Ammon's horn (tissue), 1 donor: ENCODE results near the gene SLC16A5.
"Not testable (repeated sequence)": the region's sequence is repeated elsewhere in the genome, so short reads cannot be mapped to it uniquely, and the experiment has no call there.

Experiments used
- DNase-seq: peaks from one replicate; pipeline ENCODE4 v3.0.0-alpha.2; 2016; ENCODE audit warnings: low spot score

SLC16A5 gene

GRCh38 chr17:75064040-75064439 is 23.7 kb upstream of the SLC16A5 start:
- no peak for DNase-seq

- DNase-seq: no peak
These were observed 23.3 kb upstream of the SLC16A5 start for GRCh38 chr17:75064460-75064859.

- DNase-seq: no peak
These were observed 22.7 kb upstream of the SLC16A5 start for GRCh38 chr17:75064867-75065561.

GRCh38 chr17:75065562-75066151 is 22.1 kb upstream of the SLC16A5 start:
- no peak for DNase-seq

DNA sequence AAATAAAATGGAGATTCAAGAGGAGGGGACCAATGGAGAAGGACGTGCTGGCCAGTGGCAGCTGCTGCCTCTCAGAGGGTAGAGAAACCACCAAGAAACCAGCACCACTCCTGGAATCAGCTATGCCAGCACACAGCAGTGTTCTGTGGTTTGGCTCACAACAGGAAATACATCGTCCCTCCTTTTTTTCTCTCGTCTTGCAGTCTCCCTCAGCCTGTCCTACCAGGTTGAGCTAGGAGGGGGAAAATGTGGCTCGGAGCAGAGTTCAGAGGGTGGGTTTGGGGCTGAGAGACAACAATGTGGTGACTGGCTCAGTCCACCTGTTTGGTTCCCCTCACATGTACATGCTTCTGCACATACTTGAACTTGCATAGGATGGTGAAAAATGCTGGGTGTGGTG is 19.9 kb upstream of the SLC16A5 start:
- DNase-seq: no peak

- no peak for DNase-seq
These were observed 19.0 kb upstream of the SLC16A5 start for GRCh38 chr17:75068750-75069149.

DNA sequence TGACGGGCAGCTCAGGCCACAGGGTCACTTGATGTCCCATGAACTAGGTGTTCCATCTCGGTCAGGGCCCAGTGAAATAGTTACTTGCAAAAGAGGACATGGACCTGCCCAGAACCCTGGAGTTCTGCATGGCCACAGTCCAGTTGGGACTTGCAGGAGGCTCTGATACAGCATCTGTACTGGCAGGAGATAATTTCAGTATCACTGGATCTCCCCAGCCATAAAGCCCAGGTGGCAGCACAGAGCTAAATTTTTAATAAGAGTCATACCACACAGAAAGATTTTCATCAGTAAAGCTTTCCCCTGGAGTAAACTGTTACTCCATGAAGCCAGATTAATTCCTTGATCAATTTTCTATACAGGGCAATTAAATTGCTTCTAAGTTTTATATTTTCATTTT is 18.0 kb upstream of the SLC16A5 start:
- no peak for DNase-seq

DNA sequence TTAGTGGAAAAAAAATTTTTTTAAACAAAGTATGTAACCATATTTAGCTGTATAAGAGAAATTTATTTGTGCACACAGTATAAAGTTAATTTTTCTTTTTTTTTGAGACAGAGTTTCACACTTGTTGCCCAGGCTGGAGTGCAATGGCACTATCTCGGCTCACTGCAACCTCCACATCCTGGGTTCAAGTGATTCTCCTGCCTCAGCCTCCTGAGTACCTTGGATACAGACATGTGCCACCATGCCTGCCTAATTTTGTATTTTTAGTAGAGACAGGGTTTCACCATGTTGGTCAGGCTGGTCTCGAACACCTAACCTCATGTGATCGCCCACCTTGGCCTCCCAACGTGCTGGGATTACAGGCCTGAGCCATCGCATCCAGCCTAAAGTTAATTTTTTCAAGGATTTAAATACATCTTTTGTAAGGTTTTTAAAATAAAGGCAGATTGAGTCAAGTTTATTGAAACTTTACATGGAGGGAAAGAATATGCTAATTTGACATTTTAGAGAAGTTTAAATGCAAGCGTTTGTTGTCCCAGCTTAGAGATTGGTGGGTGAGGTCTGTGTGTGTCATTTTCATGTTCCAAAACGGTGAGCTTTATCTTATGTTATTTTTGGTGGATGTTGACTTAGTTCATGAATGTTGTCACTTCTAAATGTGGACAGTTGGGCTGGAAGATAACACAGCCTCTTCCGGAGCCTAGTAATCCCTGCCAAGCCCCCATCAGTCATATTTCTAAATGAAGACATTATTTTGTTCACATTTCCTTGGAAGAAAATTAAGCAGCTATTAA is 16.1 kb upstream of the SLC16A5 start:
- not testable (repeated sequence) for DNase-seq

DNA sequence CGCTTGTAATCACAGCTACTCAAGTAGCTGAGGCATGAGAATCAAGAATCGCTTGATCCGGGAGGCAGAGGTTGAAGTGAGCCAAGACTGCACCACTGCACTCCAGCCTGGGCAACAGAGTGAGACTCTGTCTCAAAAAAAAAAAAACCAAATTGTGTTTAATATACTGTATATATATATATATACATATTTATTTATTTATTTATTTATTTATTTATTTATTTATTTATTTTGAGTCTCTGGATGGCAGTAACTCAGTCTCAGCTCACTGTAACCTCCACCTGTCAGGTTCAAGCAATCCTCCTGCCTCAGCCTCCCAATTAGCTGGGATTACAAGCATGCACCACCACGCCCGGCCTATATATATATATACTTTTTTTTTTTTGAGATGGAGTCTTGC is 14.8 kb upstream of the SLC16A5 start:
- DNase-seq: not testable (repeated sequence)

- no peak for DNase-seq
These were observed 14.1 kb upstream of the SLC16A5 start for GRCh38 chr17:75073618-75074047.

GRCh38 chr17:75074532-75074931 is 13.2 kb upstream of the SLC16A5 start:
- DNase-seq: no peak

GRCh38 chr17:75075597-75076336 is 12.0 kb upstream of the SLC16A5 start:
- DNase-seq: no peak

DNA sequence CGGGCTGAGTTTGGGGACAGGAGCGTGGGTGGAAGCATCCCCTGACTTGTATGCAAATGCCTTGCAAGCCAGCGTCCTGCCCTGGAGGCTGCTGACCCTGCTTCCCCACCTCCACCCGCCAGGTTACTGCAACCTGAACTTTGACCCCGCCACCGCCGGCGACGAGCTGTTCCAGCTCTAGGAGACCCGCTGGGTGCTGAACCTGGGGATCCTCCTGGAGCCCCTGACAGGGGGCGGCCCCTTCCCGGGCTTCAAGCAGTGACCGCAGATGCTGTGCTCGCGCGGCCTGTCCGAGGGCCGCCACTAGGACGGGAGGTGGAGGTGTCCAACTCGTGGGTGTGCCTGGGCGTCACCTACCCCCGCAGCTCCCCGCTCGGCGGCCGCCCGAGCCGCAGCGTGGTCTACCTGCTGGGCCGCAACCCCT is 10.7 kb upstream of the SLC16A5 start:
- no peak for DNase-seq

DNA sequence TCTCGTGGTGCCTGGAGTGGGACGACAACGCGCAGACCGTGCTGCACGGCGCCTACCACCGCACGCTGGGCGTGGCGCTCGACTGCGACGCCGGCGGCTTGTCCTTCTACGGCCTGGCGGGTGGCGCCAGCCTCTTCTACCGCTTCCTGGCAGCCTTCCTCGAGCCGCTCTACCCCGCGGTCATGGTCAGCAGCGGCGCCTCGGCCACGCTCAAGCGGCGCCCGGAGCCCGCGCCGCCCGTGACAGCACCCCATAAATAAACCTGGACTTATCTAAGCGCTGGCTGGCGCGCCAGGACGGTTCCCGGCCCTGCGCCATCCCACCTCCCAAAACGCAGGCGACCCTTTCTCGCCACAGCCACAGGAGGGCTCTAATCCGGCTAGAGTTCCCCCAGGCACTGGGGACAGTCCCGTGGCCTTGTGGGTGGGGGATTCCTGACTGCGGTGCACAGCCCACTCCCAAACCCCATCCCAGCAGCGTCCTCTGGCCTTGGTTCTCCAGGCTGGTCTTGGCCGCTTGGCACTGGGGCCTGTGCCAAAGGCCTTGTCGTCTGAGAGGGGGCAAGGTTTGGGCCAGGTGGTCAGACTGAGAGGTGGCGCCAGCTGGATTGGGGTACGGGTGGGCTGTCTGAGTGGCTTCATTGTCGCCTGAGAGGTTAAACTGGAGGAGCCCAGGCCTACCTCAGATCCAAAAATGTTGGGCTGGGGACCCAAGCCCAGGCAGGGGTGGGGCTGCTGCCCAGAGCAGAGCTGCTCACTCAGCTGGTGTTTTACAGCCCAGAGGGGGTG is 10.1 kb upstream of the SLC16A5 start:
- DNase-seq: peak; percentile 75

GRCh38 chr17:75078284-75079022 is 9.3 kb upstream of the SLC16A5 start:
- no peak for DNase-seq

DNA sequence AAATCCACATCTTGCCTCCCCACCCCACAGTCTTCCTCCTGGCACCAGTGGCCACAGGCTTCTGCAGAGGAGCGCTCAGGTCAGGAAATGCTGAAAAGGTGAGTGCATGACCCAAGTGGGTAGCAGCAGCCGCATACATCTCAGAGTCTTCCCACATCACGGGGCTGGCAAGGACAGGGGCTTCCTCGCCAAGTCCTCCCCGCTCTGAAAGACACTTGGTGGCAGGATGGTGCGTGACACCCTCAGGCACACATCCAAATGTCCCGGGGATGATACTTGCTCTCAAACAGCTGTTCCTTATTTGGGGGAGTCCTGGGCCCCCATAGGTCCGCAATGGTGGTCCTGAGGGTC is 8.8 kb upstream of the SLC16A5 start:
- DNase-seq: no peak

- DNase-seq: no peak
These were observed 5.9 kb upstream of the SLC16A5 start for GRCh38 chr17:75081611-75082540.

GRCh38 chr17:75082683-75083082 is 5.1 kb upstream of the SLC16A5 start:
- no peak for DNase-seq

GRCh38 chr17:75084039-75084660 is 3.6 kb upstream of the SLC16A5 start:
- DNase-seq: no peak
